ENCODE data around the gene FIGNL2. TPM values are rescaled to one million over a fixed set of nuclear protein-coding genes. Genes with fewer than 3 reads are reported as not detected.

FIGNL2 gene
- total RNA-seq, 1 donor from 2014 or later = 0.30 TPM

- Mint-ChIP-seq H3K27ac (ENCODE audit: unreplicated experiment) (no peak overlapping the region), H3K4me3 (ENCODE audit: unreplicated experiment) (peak overlapping the region; percentile 49), H3K27me3 (ENCODE audit: low read depth) (no peaks in the 10 kb centered on the region), H3K9me3 (ENCODE audit: low read depth) (no peaks in the 10 kb centered on the region), H3K4me1 (ENCODE audit: low read depth) (peaks cover 23% of the 10 kb centered on the region), H3K36me3 (ENCODE audit: low read depth) (no peaks in the 10 kb centered on the region)
- DNase-seq (ENCODE audit: low spot score) = no peak
- TF ChIP-seq CTCF (IDR thresholded peaks at IDR 0.05) = no peak
Measured at GRCh38 chr12:51821440-51822260, 26.9 kb downstream of the FIGNL2 start.

- no peak for DNase-seq (ENCODE audit: low spot score)
- Mint-ChIP-seq H3K9me3 (ENCODE audit: low read depth) (no peaks in the 10 kb centered on the region), H3K4me3 (ENCODE audit: unreplicated experiment) (peak overlapping the region; percentile 67), H3K27ac (ENCODE audit: unreplicated experiment) (no peak overlapping the region), H3K27me3 (ENCODE audit: low read depth) (no peaks in the 10 kb centered on the region), H3K4me1 (ENCODE audit: low read depth) (peaks cover 23% of the 10 kb centered on the region), H3K36me3 (ENCODE audit: low read depth) (no peaks in the 10 kb centered on the region)
- peak; percentile 73 for TF ChIP-seq CTCF (IDR thresholded peaks at IDR 0.05)
Measured at GRCh38 chr12:51820526-51821439, 27.7 kb downstream of the FIGNL2 start.

GRCh38 chr12:51819736-51820525 lies 28.6 kb downstream of the FIGNL2 start:
- H3K27ac Mint-ChIP-seq (ENCODE audit: unreplicated experiment) = peak overlapping the region; percentile 70
- no peak for DNase-seq (ENCODE audit: low spot score)
- H3K27me3 Mint-ChIP-seq (ENCODE audit: low read depth) = no peaks in the 10 kb centered on the region
- TF ChIP-seq CTCF (IDR thresholded peaks at IDR 0.05) = no peak
- peaks cover 31% of the 10 kb centered on the region for H3K4me1 Mint-ChIP-seq (ENCODE audit: low read depth)
- H3K36me3 Mint-ChIP-seq (ENCODE audit: low read depth) = no peaks in the 10 kb centered on the region
- no peaks in the 10 kb centered on the region for H3K9me3 Mint-ChIP-seq (ENCODE audit: low read depth)
- H3K4me3 Mint-ChIP-seq (ENCODE audit: unreplicated experiment) = peak overlapping the region; percentile 67

- DNase-seq (ENCODE audit: low spot score) = no peak
- Mint-ChIP-seq H3K27me3 (ENCODE audit: low read depth) (no peaks in the 10 kb centered on the region), H3K36me3 (ENCODE audit: low read depth) (no peaks in the 10 kb centered on the region), H3K4me1 (ENCODE audit: low read depth) (peaks cover 32% of the 10 kb centered on the region), H3K27ac (ENCODE audit: unreplicated experiment) (no peak overlapping the region), H3K9me3 (ENCODE audit: low read depth) (no peaks in the 10 kb centered on the region), H3K4me3 (ENCODE audit: unreplicated experiment) (no peak overlapping the region)
- TF ChIP-seq CTCF (IDR thresholded peaks at IDR 0.05) = peak; percentile 1
Measured at GRCh38 chr12:51818566-51819300, 29.8 kb downstream of the FIGNL2 start.
